H1 (cell line): ENCODE measurements around the gene CDRT4. TPM values are rescaled to one million over a fixed set of nuclear protein-coding genes. Genes with fewer than 3 reads are reported as not detected.

Experiments used
- CTCF ChIA-PET: fragments of 300-600 bp; sonication (Branson Sonifier 250); formaldehyde crosslinking; loops from one replicate; lab custom pipeline; 2021; ENCODE audit not compliant: partially characterized antibody; lab: Charles Lee
- POLR2A ChIA-PET: fragments of 300-600 bp; sonication (Branson Sonifier 250); formaldehyde crosslinking; loops from one replicate; lab custom pipeline; 2021; ENCODE audit warnings: inconsistent platforms; ENCODE audit not compliant: partially characterized antibody; lab: Charles Lee
- DNase-seq, 2 experiments: peaks; one replicate each; pipeline versions ENCODE4 v3.0.0 to v3.0.0-alpha.2; 2010 to 2022; ENCODE audit warnings: low spot score in 2 of 2, low read depth in 1 of 2, mixed read lengths in 1 of 2
- FAIRE-seq: peaks from 2 replicates; lab custom pipeline; 2011; peaks lifted over from hg19 to GRCh38; lab: Jason Lieb, UNC
- H2AFZ ChIP-seq: 2 replicates; pipeline ENCODE4 v1.8.1; 2012; ENCODE audit warnings: low read length, inconsistent platforms
- H2AK5ac ChIP-seq: 2 replicates; pipeline ENCODE4 v1.6.1; 2013; ENCODE audit warnings: low read depth, low read length
- H2BK120ac ChIP-seq: replicated peaks from 2 replicates; pipeline ENCODE3; 2013; ENCODE audit warnings: low read depth, low read length, inconsistent platforms
- H2BK12ac ChIP-seq: 2 replicates; pipeline ENCODE4 v1.6.1; 2013; ENCODE audit warnings: low read depth, low read length
- H2BK15ac ChIP-seq: 2 replicates; pipeline ENCODE4 v1.6.1; 2013; ENCODE audit warnings: low read length
- H2BK20ac ChIP-seq: 2 replicates; pipeline ENCODE4 v1.6.1; 2013; ENCODE audit warnings: low read length
- H2BK5ac ChIP-seq: 2 replicates; pipeline ENCODE4 v1.6.1; 2013; ENCODE audit warnings: low read depth, low read length
- H3K14ac ChIP-seq: 2 replicates; pipeline ENCODE4 v1.6.1; 2013; ENCODE audit warnings: inconsistent platforms; ENCODE audit not compliant: insufficient read length
- H3K18ac ChIP-seq: 2 replicates; pipeline ENCODE4 v1.6.1; 2013; ENCODE audit warnings: low read length; ENCODE audit errors: extremely low read depth
- H3K23ac ChIP-seq: 2 replicates; pipeline ENCODE4 v1.6.1; 2013; ENCODE audit warnings: inconsistent platforms; ENCODE audit not compliant: insufficient read length
- H3K23me2 ChIP-seq: 2 replicates; pipeline ENCODE4 v1.6.1; 2013; ENCODE audit warnings: low read depth, low read length
- H3K27ac ChIP-seq: 2 replicates; pipeline ENCODE4 v1.6.1; 2011; ENCODE audit warnings: low read depth, low read length, inconsistent platforms
- H3K27me3 ChIP-seq, 4 experiments: replicated peaks in 1 of 4; 1 replicate in 1 of 4; 2 replicates in 3 of 4; pipeline versions ENCODE4 v1.6.1 to v1.8.1; 2011 to 2013; ENCODE audit warnings: low read length in 3 of 4, mild to moderate bottlenecking in 3 of 4, inconsistent platforms in 2 of 4, mixed read lengths in 2 of 4, moderate library complexity in 1 of 4; ENCODE audit not compliant: control insufficient read depth in 3 of 4, insufficient read depth in 3 of 4; ENCODE audit errors: extremely low read depth in 1 of 4
- H3K36me3 ChIP-seq, 4 experiments: 2 replicates each; pipeline versions ENCODE4 v1.6.1 to v1.8.1; 2011 to 2013; ENCODE audit warnings: mild to moderate bottlenecking in 4 of 4, low read length in 3 of 4, moderate library complexity in 2 of 4, control low read depth in 1 of 4, inconsistent platforms in 1 of 4; ENCODE audit not compliant: insufficient read depth in 4 of 4, control insufficient read depth in 2 of 4
- H3K4ac ChIP-seq: replicated peaks from 2 replicates; pipeline ENCODE3; 2013; ENCODE audit warnings: low read length, low read depth, mixed read lengths, inconsistent platforms; ENCODE audit not compliant: insufficient read length
- H3K4me1 ChIP-seq, 4 experiments: replicated peaks in 1 of 4; 1 replicate in 1 of 4; 2 replicates in 3 of 4; pipeline versions ENCODE4 v1.6.1 to v1.8.1; 2011 to 2013; ENCODE audit warnings: low read length in 3 of 4, inconsistent platforms in 2 of 4, mixed read lengths in 1 of 4; ENCODE audit not compliant: insufficient read depth in 4 of 4, control insufficient read depth in 3 of 4
- H3K4me2 ChIP-seq, 2 experiments: 2 replicates each; pipeline versions ENCODE4 v1.6.1 to v1.8.1; 2011 to 2013; ENCODE audit warnings: low read depth in 2 of 2, low read length in 2 of 2, control low read depth in 1 of 2, inconsistent platforms in 1 of 2, mild to moderate bottlenecking in 1 of 2; ENCODE audit not compliant: insufficient read depth in 1 of 2
- H3K4me3 ChIP-seq, 4 experiments: fragments of 200-600, 300-600 bp in 1 of 4; sonication (generic), shearing (Covaris generic), sonication (Bioruptor Twin) in 1 of 4; 2 replicates each; pipeline versions ENCODE4 v1.5.1 to v1.8.1; 2011 to 2016; ENCODE audit warnings: low read length in 4 of 4, low read depth in 3 of 4, control low read depth in 2 of 4, inconsistent platforms in 2 of 4, mild to moderate bottlenecking in 2 of 4, mixed read lengths in 1 of 4, moderate library complexity in 1 of 4; ENCODE audit not compliant: insufficient read depth in 2 of 4; ENCODE audit errors: extremely low read depth in 1 of 4
- H3K56ac ChIP-seq: replicated peaks from 2 replicates; pipeline ENCODE3; 2013; ENCODE audit warnings: low read depth, mild to moderate bottlenecking, mixed read lengths, low read length, inconsistent platforms; ENCODE audit not compliant: insufficient read length
- H3K79me1 ChIP-seq: 2 replicates; pipeline ENCODE4 v1.6.1; 2013; ENCODE audit warnings: low read depth, low read length, control low read depth
- H3K79me2 ChIP-seq, 2 experiments: 2 replicates each; pipeline versions ENCODE4 v1.6.1 to v1.8.1; 2012 to 2013; ENCODE audit warnings: low read length in 2 of 2, mild to moderate bottlenecking in 2 of 2, inconsistent platforms in 1 of 2; ENCODE audit not compliant: insufficient read depth in 2 of 2, control insufficient read depth in 1 of 2
- H3K9ac ChIP-seq, 4 experiments: replicated peaks in 1 of 4; 1 replicate in 1 of 4; 2 replicates in 3 of 4; pipeline versions ENCODE4 v1.6.1 to v1.8.1; 2011 to 2013; ENCODE audit warnings: low read depth in 3 of 4, low read length in 3 of 4, control low read depth in 2 of 4, mild to moderate bottlenecking in 2 of 4, moderate library complexity in 2 of 4, inconsistent platforms in 1 of 4; ENCODE audit errors: extremely low read depth in 1 of 4
- H3K9me3 ChIP-seq, 2 experiments: 2 replicates each; pipeline versions ENCODE4 v1.6.1 to v1.8.1; 2012 to 2013; ENCODE audit warnings: mild to moderate bottlenecking in 2 of 2, moderate library complexity in 2 of 2, control low read depth in 1 of 2, inconsistent platforms in 1 of 2, low read depth in 1 of 2, low read length in 1 of 2, mixed read lengths in 1 of 2; ENCODE audit not compliant: insufficient read depth in 2 of 2
- H4K20me1 ChIP-seq, 2 experiments: replicated peaks in 1 of 2; 2 replicates each; pipeline versions ENCODE3 to v1.8.1; 2011 to 2013; ENCODE audit warnings: inconsistent platforms in 2 of 2, low read length in 2 of 2, mild to moderate bottlenecking in 1 of 2; ENCODE audit not compliant: insufficient read depth in 2 of 2, control insufficient read depth in 1 of 2
- H4K5ac ChIP-seq: 2 replicates; pipeline ENCODE4 v1.6.1; 2013; ENCODE audit warnings: low read length, low read depth, mixed read lengths, inconsistent platforms; ENCODE audit not compliant: insufficient read length
- H4K8ac ChIP-seq: 2 replicates; pipeline ENCODE4 v1.8.0; 2013; ENCODE audit warnings: mild to moderate bottlenecking, moderate library complexity, low read length, inconsistent platforms; ENCODE audit not compliant: insufficient read depth; ENCODE audit errors: extremely low read depth
- H4K91ac ChIP-seq: replicated peaks from 2 replicates; pipeline ENCODE3; 2013; ENCODE audit warnings: low read length, mixed read lengths, inconsistent platforms; ENCODE audit not compliant: insufficient read length
- ATF2 ChIP-seq: IDR thresholded peaks from 2 replicates; pipeline ENCODE4 v1.6.1; 2012; ENCODE audit warnings: low read length, inconsistent platforms
- ATF3 ChIP-seq: IDR thresholded peaks from 2 replicates; pipeline ENCODE4 v1.6.1; 2011; ENCODE audit warnings: low read depth, mild to moderate bottlenecking, low read length; ENCODE audit not compliant: insufficient read depth
- CTBP2 ChIP-seq: IDR thresholded peaks from 2 replicates; pipeline ENCODE4 v1.7.0; 2011; ENCODE audit warnings: borderline replicate concordance, mild to moderate bottlenecking, moderate library complexity, mixed read lengths, low read length; ENCODE audit not compliant: insufficient read depth, insufficient read length
- POLR2AphosphoS5 ChIP-seq: IDR thresholded peaks from 2 replicates; pipeline ENCODE4 v1.6.1; 2011; ENCODE audit warnings: low read depth, low read length
- RAD21 ChIP-seq, 2 experiments: IDR thresholded peaks in 1 of 2; conservative IDR thresholded peaks in 1 of 2; 2 replicates each; pipeline ENCODE4 v1.6.1; 2011; ENCODE audit warnings: low read depth in 2 of 2, low read length in 2 of 2, improper control_type of control experiment in 1 of 2, inconsistent platforms in 1 of 2, mild to moderate bottlenecking in 1 of 2, moderate library complexity in 1 of 2
- SIX5 ChIP-seq: IDR thresholded peaks from 2 replicates; pipeline ENCODE4 v1.6.1; 2011; ENCODE audit warnings: mild to moderate bottlenecking, low read depth, low read length
- YY1 ChIP-seq: IDR thresholded peaks from 2 replicates; pipeline ENCODE4 v1.6.1; 2011; ENCODE audit warnings: low read depth, mild to moderate bottlenecking, low read length
- ZNF274 ChIP-seq: IDR thresholded peaks from 2 replicates; pipeline ENCODE4 v1.7.0; 2012; ENCODE audit warnings: low read length, borderline replicate concordance; ENCODE audit errors: extremely low read depth
- WGBS, 2 experiments: shearing (Covaris generic) in 1 of 2; methylation state at CpG; one replicate each; pipeline versions ENCODE4 v1.1.6 to v1.1.7; 2013 to 2015; ENCODE audit warnings: low lambda C conversion rate in 2 of 2, mixed read lengths in 2 of 2, inconsistent platforms in 1 of 2, low coverage in 1 of 2, missing lambda C conversion rate in 1 of 2; ENCODE audit not compliant: insufficient replicate concordance in 2 of 2, insufficient coverage in 1 of 2, insufficient read length in 1 of 2; ENCODE audit errors: extremely low coverage in 1 of 2, missing lambda C conversion rate in 1 of 2; 5-methylcytosine and 5-hydroxymethylcytosine counted together
- polyA plus RNA-seq, 7 experiments: library from polyadenylated mRNA; depleted of rRNA in 3 of 7; stranded (reverse) in 5 of 7; unstranded in 2 of 7; fragments of >200 nt in 5 of 7; fragments of 200-250 nt in 2 of 7; gene quantifications; 1 replicate in 5 of 7; 2 replicates in 1 of 7; 4 replicates in 1 of 7; pipeline versions ENCODE4 v1.2.1 to v1.2.3, GENCODE V29; 2011 to 2013; ENCODE audit warnings: missing spikeins in 2 of 7, mixed read lengths in 2 of 7
- total RNA-seq: library from RNA; stranded (reverse); fragmentation: NEBNext Ultra II Directional; extraction: Animal tissue kit (Norgen Biotek cat#: 25700); gene quantifications from 2 replicates; pipeline ENCODE4 v1.2.1, GENCODE V29; 2021
- TF ChIP-seq, protein P1 (sequence below): IDR thresholded peaks from 2 replicates; pipeline ENCODE4 v1.6.1; 2011; ENCODE audit warnings: low read length, improper control_type of control experiment

Gene CDRT4
- total and polyA plus RNA-seq, 2 of the 8 experiments (the other 6 are each of a cell fraction or from before 2014, with no cell fraction given), result 2.6 to 5.6 TPM

DNA sequence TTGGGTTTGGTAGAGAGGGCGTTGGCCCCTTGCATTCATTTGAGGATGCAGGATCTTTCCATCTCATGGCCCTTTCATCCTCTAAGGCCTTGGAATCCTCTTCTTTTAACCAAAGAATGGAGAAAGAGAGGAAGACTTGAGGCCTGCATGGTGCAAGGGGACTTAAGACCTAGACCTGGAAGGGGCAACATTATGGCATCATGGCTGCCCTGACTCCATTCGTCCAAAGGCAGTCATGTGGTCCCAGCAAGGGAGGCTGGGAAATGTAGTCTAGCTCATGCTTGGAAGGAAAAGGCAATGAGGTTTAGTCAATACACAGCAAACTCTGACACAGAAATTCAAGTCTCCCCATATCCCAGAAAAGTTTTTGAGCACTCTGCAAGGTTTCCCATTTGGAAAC is 30.7 kb upstream of the CDRT4 start:
- H3K79me1 ChIP-seq, result no peaks in the 10 kb centered on the region
- H4K91ac ChIP-seq, result no peak overlapping the region
- no peak overlapping the region for H3K23ac ChIP-seq
- 91% methylated on average over 2 of the region's 2 CpGs; no CpG with 5 or more reads in 1 of the 2 experiments for WGBS, 2 experiments
- no peak overlapping the region for H3K27ac ChIP-seq
- H2BK5ac ChIP-seq, result no peak overlapping the region
- no peak overlapping the region for H3K56ac ChIP-seq
- H2BK15ac ChIP-seq, result no peak overlapping the region
- H3K9ac ChIP-seq, result no peak overlapping the region
- DNase-seq (no peak), FAIRE-seq (peak; percentile 48)
- H3K4me2 ChIP-seq, result no peak overlapping the region
- H2AFZ ChIP-seq, result 0 out of 2 replicates have a peak overlapping the region, but pooled peaks have one; percentile 63
- no peaks in the 10 kb centered on the region for H3K23me2 ChIP-seq
- no peak overlapping the region for H2AK5ac ChIP-seq
- no peak overlapping the region for H3K4me3 ChIP-seq
- no peaks in the 10 kb centered on the region for H4K20me1 ChIP-seq
- H3K4me1 ChIP-seq, result peaks cover 0 to 5% (median 4%) of the 10 kb centered on the region in 4 experiments; a peak in 4 of 7 replicates
- H3K14ac ChIP-seq, result no peak overlapping the region
- no peaks in the 10 kb centered on the region for H3K9me3 ChIP-seq
- H3K18ac ChIP-seq, result no peak overlapping the region
- no peak overlapping the region for H2BK12ac ChIP-seq
- ChIA-PET CTCF (interaction anchor here (7.0 to 7.3 kb wide), 2 partner anchors 61 to 240 kb away, joined by 64 to 87 read pairs; no protein-coding TSS in a partner anchor), POLR2A (no interaction called here)
- no peak overlapping the region for H4K8ac ChIP-seq
- H2BK20ac ChIP-seq, result no peak overlapping the region
- H3K4ac ChIP-seq, result no peak overlapping the region
- H4K5ac ChIP-seq, result no peak overlapping the region
- no peak overlapping the region for H2BK120ac ChIP-seq
- 0 out of 8 replicates have a peak, but pooled peaks cover 0 to 2% (median 0%) of the 10 kb centered on the region in 4 experiments for H3K36me3 ChIP-seq
- no peaks in the 10 kb centered on the region for H3K79me2 ChIP-seq
- TF ChIP-seq RAD21 (IDR thresholded peaks at IDR 0.05 in 1 of 2, conservative IDR thresholded peaks at IDR 0.05 in 1 of 2; ENCODE audit: low read depth in 2 of 2, low read length in 2 of 2) (no peak), YY1 (peak; percentile 89), SIX5 (peak; percentile 75), ZNF274 (no peak), CTBP2 (no peak), ATF2 (no peak), ATF3 (peak; percentile 62; the same call in 1 of the 2 replicates), POLR2AphosphoS5 (no peak)
- TF ChIP-seq, protein P1, sequence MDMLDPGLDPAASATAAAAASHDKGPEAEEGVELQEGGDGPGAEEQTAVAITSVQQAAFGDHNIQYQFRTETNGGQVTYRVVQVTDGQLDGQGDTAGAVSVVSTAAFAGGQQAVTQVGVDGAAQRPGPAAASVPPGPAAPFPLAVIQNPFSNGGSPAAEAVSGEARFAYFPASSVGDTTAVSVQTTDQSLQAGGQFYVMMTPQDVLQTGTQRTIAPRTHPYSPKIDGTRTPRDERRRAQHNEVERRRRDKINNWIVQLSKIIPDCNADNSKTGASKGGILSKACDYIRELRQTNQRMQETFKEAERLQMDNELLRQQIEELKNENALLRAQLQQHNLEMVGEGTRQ, result peak; percentile 86
- TF ChIP-seq, all 59 proteins: peak for 4
- H3K27me3 ChIP-seq, result no peaks in the 10 kb centered on the region
